ENCODE measurements around the gene GPX4.

GRCh38 chr19:1121395-1121794 lies 17.6 kb downstream of the GPX4 start:
- no peak for TF ChIP-seq CTCF (IDR thresholded peaks at IDR 0.05; ENCODE audit: extremely low read depth in 1 of 2, insufficient read depth in 1 of 2, low read depth in 1 of 2, low read length in 2 of 2)
- TF ChIP-seq POLR2A (IDR thresholded peaks at IDR 0.05; ENCODE audit: low read depth, low read length), result no peak

All from endothelial cell of umbilical vein (primary cell).